Heart left ventricle (tissue), 16 donors: ENCODE data around the gene ARHGAP10. TPM values are rescaled to one million over a fixed set of nuclear protein-coding genes. Genes with fewer than 3 reads are reported as not detected.

Experiments
- ATAC-seq, 4 donors: fragments of 200-7000 bp; cut with Tn5 transposase; one replicate each; pipeline ENCODE4 v1.9.1; 2020 to 2022; ENCODE audit warnings: moderate library complexity in 4 of 4, mild to moderate bottlenecking in 3 of 4, moderate number of reproducible peaks in 1 of 4
- DNase-seq, 5 donors: peaks; one replicate each; pipeline ENCODE4 v3.0.0-alpha.2; 2020
- H3K27ac ChIP-seq, 12 donors: fragments of 200-600 bp; sonication (generic) in 4 of 12; one replicate each; pipeline versions ENCODE4 v1.5.0 to v1.8.0; 2016 to 2022; ENCODE audit warnings: mild to moderate bottlenecking in 2 of 12
- H3K27me3 ChIP-seq, 9 donors: fragments of 200-600 bp; sonication (generic) in 2 of 9; one replicate each; pipeline versions ENCODE4 v1.5.1 to v1.8.0; 2016 to 2022; ENCODE audit warnings: mild to moderate bottlenecking in 3 of 9
- H3K36me3 ChIP-seq, 9 donors: fragments of 200-600 bp; sonication (generic) in 2 of 9; one replicate each; pipeline versions ENCODE4 v1.5.0 to v1.8.0; 2018 to 2022; ENCODE audit warnings: mild to moderate bottlenecking in 2 of 9
- H3K4me1 ChIP-seq, 12 donors: fragments of 200-600 bp; sonication (generic) in 4 of 12; one replicate each; pipeline versions ENCODE4 v1.5.0 to v1.8.0; 2016 to 2022; ENCODE audit warnings: mild to moderate bottlenecking in 3 of 12
- H3K4me3 ChIP-seq, 12 donors: fragments of 200-600 bp; sonication (generic) in 4 of 12; one replicate each; pipeline versions ENCODE4 v1.5.0 to v1.8.0; 2017 to 2022; ENCODE audit warnings: mild to moderate bottlenecking in 9 of 12, moderate library complexity in 4 of 12
- H3K9me3 ChIP-seq, 12 donors: fragments of 200-600 bp; sonication (generic) in 4 of 12; one replicate each; pipeline versions ENCODE4 v1.5.0 to v1.8.0; 2016 to 2022; ENCODE audit warnings: mild to moderate bottlenecking in 1 of 12
- CTCF ChIP-seq, 12 donors: fragments of 200-600 bp; sonication (generic) in 4 of 12; IDR thresholded peaks; one replicate each; pipeline versions ENCODE4 v1.5.0 to v1.8.0; 2018 to 2022; ENCODE audit warnings: antibody characterized with exemption in 12 of 12, mild to moderate bottlenecking in 5 of 12
- POLR2A ChIP-seq, 2 donors: fragments of 450-650 bp; IDR thresholded peaks; one replicate each; pipeline ENCODE4 v1.6.1; 2017; ENCODE audit warnings: antibody characterized with exemption in 2 of 2, mild to moderate bottlenecking in 2 of 2, moderate library complexity in 2 of 2
- WGBS, 4 donors: extraction: QIAGEN DNeasy Blood & Tissue Kit in 2 of 4; methylation state at CpG; one replicate each; pipeline versions ENCODE4 v1.1.5 to v1.1.7; 2013 to 2018; 5-methylcytosine and 5-hydroxymethylcytosine counted together
- intact Hi-C, 10 donors: fragments of 100-400 bp; cut with DNase I; formaldehyde crosslinking; loops; one replicate each; pipeline versions ENCODE4 v1.11.1 to v1.14.2; 2022
- polyA plus RNA-seq, 2 donors: library from polyadenylated mRNA; stranded (reverse); fragments of 200-250 nt; gene quantifications; one replicate each; pipeline ENCODE4 v1.2.3, GENCODE V29; 2013
- total RNA-seq, 9 donors: library from RNA; depleted of rRNA in 2 of 9; stranded (reverse); fragments of >200 nt in 2 of 9; fragmentation: NEBNext Ultra II Directional in 3 of 9; extraction: Animal tissue kit (Norgen Biotek cat#: 25700) in 3 of 9; gene quantifications; one replicate each; pipeline versions ENCODE4 v1.1.0 to v1.2.4, GENCODE V29; 2016 to 2023
- donor health status: ischemic (EF 13 %, LVEDD 7.1; RV severe dilation, severe dysfunction).
- donor health status: healthy with polysubstance abuse.
- donor health status: DM: no; HTN: yes; CAD: no.
- donor health status: DM: no; HTN: no; CAD: no.
- donor health status: ischemic (EF 25% LVEDD 6.9; RV normal size, moderate dysfunction).
- donor health status: ischemic (EF 25% LVEDD 5.7; RV mildly dilated, moderate dysfunction).
- donor health status: healthy.
- donor health status: DM: yes; HTN: yes; CAD: no.
- donor health status: ischemic (EF 35%, LVEDD 5.7; RV mildly dilated, moderate dysfunction).
- donor health status: nonischemic (EF 11% LVEDD 7.7; RV severe dilation, severe dysfunction).
- donor health status: DM: yes; HTN: yes; CAD: no.
- donor health status: PGD.
- donor health status: ischemic (EF 29% LVEDD 5.4; RV normal size, mild dysfunction).
- donor health status: nonischemic (EF 23%, LVEDD 6.1; RV moderate dilation, normal function).

The ARHGAP10 gene
- total and polyA plus RNA-seq, 11 donors = 30.6 to 73.7 (median 51.7) TPM

GRCh38 chr4:147928400-147928799, 196.5 kb downstream of the ARHGAP10 start:
- H3K9me3 ChIP-seq = no peaks in the 10 kb centered on the region
- no peak overlapping the region for H3K4me3 ChIP-seq
- intact Hi-C loops = loop anchor here in 1 of 10 donors (5.0 kb wide), 1 partner anchor 514 kb away; the partner anchor contains the start of gene NR3C2
- DNase-seq (no peak), ATAC-seq (no peak)
- H3K27me3 ChIP-seq = no peaks in the 10 kb centered on the region
- H3K36me3 ChIP-seq = peaks cover 0 to 22% (median 9%) of the 10 kb centered on the region in 9 donors
- WGBS, 4 donors = 77 to 86% (median 83%) methylated on average over 5 of the region's 5 CpGs
- no peak for TF ChIP-seq CTCF (IDR thresholded peaks at IDR 0.05)
- TF ChIP-seq POLR2A (IDR thresholded peaks at IDR 0.05) = no peak
- peaks cover 0 to 27% (median 4%) of the 10 kb centered on the region in 12 donors for H3K4me1 ChIP-seq
- peak overlapping the region in 11 of 12 donors; percentile 3 to 73 (median 57) for H3K27ac ChIP-seq

GRCh38 chr4:147929746-147930145, 197.9 kb downstream of the ARHGAP10 start:
- intact Hi-C loops = loop anchor here in 2 of 10 donors (5.0 to 10.0 kb wide), 2 partner anchors 225 to 513 kb away; partner anchors contain the start of gene NR3C2 (in 1 of the 2)
- Histone ChIP-seq H3K4me1 (peaks cover 0 to 27% (median 4%) of the 10 kb centered on the region in 12 donors), H3K27me3 (no peaks in the 10 kb centered on the region), H3K9me3 (no peaks in the 10 kb centered on the region), H3K4me3 (no peak overlapping the region), H3K36me3 (peaks cover 0 to 21% (median 9%) of the 10 kb centered on the region in 9 donors), H3K27ac (peak overlapping the region in 1 of 12 donors; percentile 73)
- WGBS, 4 donors = 80 to 88% (median 83%) methylated on average over 1 of the region's 1 CpG
- no peak for DNase-seq
- no peak for ATAC-seq
- TF ChIP-seq CTCF (IDR thresholded peaks at IDR 0.05) (no peak), POLR2A (IDR thresholded peaks at IDR 0.05) (no peak)

GRCh38 chr4:147933316-147933715, 201.4 kb downstream of the ARHGAP10 start:
- no peak overlapping the region for H3K27ac ChIP-seq
- peaks cover 0 to 15% (median 0%) of the 10 kb centered on the region in 12 donors for H3K4me1 ChIP-seq
- peaks cover 0 to 21% (median 11%) of the 10 kb centered on the region in 9 donors for H3K36me3 ChIP-seq
- H3K27me3 ChIP-seq = no peaks in the 10 kb centered on the region
- ATAC-seq (peak in 3 of 4 donors; percentile 44 to 66 (median 54)), DNase-seq (no peak)
- no peak overlapping the region for H3K4me3 ChIP-seq
- TF ChIP-seq POLR2A (IDR thresholded peaks at IDR 0.05) (no peak), CTCF (IDR thresholded peaks at IDR 0.05) (peak in 6 of 12 donors; percentile 12 to 47 (median 33))
- H3K9me3 ChIP-seq = no peaks in the 10 kb centered on the region
- 26 to 68% (median 49%) methylated on average over 4 of the region's 4 CpGs for WGBS, 4 donors
- intact Hi-C loops = loop anchor here in 1 of 10 donors (10.0 kb wide), 1 partner anchor 221 kb away; no protein-coding TSS in a partner anchor

GRCh38 chr4:147933779-147934178, 201.9 kb downstream of the ARHGAP10 start:
- 90 to 96% (median 93%) methylated on average over 2 to 3 of the region's 3 CpGs; no CpG with 5 or more reads in 1 of the 4 donors for WGBS, 4 donors
- ATAC-seq (peak in 2 of 4 donors; percentile 16 to 29), DNase-seq (no peak)
- H3K27ac ChIP-seq = no peak overlapping the region
- H3K9me3 ChIP-seq = no peaks in the 10 kb centered on the region
- peaks cover 0 to 15% (median 0%) of the 10 kb centered on the region in 12 donors for H3K4me1 ChIP-seq
- TF ChIP-seq POLR2A (IDR thresholded peaks at IDR 0.05) (no peak), CTCF (IDR thresholded peaks at IDR 0.05) (no peak)
- H3K36me3 ChIP-seq = peaks cover 0 to 21% (median 11%) of the 10 kb centered on the region in 9 donors
- H3K27me3 ChIP-seq = no peaks in the 10 kb centered on the region
- no peak overlapping the region for H3K4me3 ChIP-seq
- intact Hi-C loops = loop anchor here in 1 of 10 donors (10.0 kb wide), 1 partner anchor 221 kb away; no protein-coding TSS in a partner anchor
